NCI-H1048 (cell line): ENCODE results near the gene SGPL1.

Experiments
- DNase-seq: peaks from one replicate; lab custom pipeline; 2025; lab: John Stamatoyannopoulos, UW

The SGPL1 gene

DNA sequence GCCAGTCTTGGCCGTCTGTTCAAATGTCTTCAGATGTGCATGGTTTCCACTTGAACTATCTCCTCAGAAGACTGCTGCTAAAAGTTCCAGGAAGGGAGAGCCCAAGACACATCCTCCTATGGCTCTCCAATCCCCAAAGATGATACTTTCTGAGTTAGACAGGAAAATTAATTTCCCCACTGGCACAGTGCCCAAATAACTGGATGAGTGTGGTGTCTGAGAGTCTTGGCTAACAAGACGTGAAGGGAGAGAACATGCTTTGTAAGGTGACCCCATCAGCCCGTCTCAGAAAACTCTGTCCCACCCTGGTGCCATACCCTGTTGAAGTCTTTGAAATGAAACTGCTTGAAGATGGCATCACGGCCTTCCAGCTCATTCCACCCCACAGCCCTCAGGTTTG, 69.7 kb downstream of the SGPL1 start:
- DNase-seq = no peak

DNA sequence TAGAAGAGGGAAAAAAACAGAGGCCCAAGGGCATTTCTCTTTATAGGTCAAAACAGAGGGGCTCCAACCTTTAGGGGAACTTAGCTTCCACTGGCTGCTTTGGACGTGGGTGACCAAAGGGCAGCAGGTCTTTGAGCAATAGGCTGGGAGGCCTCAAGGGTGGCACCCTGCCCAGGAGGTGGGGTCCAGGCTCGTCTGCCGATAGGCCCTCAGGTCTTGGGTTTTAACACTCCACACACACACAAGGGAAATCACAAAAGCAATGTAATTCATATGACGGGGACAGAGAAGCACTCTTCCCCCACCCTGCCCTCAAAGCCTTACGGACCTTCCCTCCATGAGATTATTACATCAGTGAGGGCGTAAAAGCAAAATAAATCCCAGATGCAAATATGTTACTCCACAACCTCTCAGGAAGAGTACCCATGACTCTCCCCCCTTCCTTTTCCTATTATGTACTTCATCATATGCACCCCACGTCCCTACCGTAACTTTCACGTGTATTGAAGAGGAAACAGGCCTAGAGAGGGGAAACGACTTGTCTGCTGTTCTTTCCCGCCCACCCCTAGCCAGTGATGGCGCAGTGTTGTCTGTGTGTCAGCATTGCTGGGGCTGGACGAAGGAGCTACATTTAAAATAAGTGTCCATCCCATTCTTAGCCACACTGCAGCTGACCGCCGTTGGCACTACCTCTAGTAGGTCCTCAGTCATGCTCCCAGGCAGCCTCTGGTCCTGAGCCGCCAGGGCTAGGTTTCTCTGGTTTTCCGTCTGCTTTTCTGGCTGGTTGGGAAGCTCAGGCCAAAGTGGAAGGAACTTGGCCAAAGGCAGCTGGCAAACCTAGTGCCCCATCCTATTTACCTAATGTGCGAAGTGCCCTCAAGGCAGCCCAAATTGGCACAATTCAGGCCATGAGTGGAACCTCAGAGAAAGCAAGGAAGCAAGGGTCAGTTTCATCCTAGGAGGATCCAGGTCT, 70.5 kb downstream of the SGPL1 start:
- no peak for DNase-seq

DNA sequence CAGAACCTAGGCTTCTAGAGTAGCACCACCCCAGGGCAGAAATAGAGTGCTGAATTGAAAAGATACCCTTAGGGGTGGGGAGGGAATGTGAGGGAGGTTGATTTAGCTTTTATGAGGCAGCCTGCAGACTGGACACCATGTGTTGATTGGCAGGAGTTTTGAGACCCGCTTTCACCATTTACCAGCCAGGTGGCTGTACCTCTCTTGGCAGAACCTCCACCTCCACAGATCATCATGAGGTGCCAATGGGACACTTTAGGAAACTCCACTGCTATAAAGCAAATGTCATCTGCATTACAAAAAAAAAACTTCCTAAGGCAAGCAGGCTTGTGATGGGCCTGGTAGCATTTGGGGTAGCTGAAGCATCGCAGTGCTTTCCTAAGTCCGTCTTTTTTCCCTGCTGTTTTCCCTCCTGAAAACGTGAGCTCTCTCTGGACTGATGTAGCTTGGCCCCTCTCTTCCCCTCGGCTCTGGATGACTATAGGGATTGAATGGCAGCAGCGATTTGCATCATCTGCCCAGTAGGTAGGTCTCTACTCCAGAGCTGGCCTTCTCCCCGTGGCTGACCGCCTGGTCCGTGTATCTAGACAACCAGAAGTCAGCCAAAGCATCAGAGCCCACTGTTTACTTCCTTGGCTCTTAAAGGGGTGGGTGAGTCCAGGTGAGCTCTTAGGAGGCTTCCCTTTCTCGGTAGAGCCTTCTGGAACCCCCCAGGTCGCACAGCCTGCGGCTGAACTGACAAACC, 71.3 kb downstream of the SGPL1 start:
- no peak for DNase-seq

DNA sequence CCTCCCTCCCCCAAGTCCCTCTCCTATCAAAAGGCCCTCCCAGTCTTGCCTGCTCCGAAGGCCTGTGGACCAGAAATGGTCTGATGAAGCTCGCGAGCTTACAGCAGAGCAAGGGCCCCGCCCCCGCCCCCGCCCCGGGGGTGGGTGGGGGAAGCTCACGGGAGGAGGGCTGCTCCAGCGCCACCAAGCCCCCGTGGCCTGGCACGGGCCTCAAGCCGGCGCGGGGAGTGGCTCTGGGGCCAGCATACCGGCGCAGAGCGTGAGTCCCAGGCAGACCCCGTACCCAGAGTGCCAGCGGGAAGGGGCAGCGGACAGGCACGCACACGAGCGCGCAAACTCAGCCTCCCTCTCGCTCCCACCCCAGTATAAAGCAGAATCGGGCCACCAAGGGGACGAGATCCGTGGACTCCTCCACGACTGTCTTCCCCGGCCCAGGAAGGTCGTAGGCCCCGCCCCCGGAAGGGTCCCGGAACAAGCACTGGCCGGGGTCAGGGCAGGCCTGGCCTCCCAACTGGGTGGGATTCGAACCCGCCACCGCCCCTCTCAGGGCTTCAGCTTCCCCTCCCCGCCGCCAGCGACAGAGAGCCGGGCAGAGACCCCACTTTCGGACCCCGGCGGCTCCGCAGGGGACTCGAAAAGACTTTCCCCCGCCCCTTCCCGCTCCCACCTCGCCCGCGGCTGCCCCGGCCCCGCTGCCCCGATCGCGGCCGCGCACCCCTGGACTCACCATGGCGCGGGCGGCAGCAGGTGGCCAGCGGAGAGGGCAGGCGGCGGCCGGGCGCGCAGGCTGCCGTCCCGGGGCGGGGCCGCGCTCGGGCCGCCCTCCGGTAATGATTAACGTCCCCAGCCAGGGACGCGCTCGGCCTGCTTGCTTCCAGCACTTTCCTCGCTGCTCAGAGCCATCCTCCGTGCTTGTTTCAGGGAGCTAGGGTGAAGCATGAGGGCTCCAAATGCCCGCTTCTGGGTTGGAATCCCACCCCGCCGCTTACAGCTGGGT, 72.4 kb downstream of the SGPL1 start, which contains the start of gene PCBD1:
Gene PCBD1 (minus strand): TSS at position 762 of the 997 bp plus-strand sequence. CDS start 32 bp downstream, at position 730.
- DNase-seq = peak; percentile 46

DNA sequence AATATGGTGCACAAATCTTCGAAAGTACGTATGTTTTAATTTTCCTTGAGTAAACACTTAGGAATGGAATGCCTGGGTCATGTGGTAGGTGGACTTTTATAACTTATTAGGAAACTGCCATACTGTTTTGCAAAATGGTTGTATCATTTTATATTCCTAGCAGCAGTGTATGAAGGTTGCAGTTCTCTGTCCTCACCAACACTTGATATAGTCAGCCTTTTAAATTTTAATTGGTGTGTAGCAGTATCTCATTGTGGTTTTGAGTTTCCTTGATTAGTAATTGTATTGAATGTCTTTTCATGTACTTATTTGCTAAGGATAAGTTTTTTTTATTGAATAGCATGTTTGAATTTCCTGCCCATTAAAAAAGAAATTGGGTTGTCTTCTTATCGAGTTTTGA, 73.5 kb downstream of the SGPL1 start:
- no peak for DNase-seq

DNA sequence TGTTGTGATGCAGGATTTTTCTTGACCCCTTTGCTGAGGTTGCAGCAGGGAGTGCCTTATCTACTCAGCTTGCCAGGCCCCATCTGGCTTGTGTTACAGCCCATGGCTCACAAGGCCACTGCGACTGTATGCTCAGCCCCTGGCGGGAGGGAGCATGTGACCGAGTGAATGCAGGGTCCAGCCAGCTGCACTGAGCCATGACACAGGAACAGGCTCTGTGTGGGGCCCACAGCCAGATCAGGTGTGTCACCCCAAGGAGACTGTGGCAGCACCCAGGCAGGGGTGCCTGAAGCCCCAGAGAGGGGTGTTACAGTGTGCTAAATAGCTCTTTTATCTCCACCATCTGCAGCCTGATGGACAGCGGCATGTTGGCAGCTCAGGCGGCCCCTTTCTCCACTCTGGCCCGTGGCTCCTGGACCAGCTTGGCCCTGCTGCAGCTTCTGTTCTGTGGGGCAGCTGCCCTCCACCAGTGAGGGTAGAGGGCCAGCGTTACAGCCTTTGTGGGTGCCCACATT, 75.2 kb downstream of the SGPL1 start:
- DNase-seq = no peak

DNA sequence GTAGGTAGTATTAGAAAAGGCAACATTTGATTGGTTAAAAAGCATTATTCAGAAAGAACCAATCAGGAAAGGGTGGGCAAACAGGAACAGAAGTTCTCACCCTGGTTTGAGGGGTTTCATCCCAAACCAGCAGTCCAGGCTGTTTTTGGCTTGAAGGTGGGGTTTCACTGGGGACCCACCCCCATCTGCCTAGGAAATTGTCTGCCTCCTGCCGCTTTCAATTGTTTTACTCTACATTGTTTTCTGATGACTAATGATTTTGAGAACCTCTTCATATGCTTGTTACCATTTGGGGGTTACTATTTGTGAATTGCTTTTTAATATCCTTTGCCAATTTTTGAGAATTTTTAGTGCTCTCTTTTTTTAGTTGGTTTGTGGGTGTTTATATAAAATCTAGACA, 75.9 kb downstream of the SGPL1 start:
- DNase-seq = no peak

DNA sequence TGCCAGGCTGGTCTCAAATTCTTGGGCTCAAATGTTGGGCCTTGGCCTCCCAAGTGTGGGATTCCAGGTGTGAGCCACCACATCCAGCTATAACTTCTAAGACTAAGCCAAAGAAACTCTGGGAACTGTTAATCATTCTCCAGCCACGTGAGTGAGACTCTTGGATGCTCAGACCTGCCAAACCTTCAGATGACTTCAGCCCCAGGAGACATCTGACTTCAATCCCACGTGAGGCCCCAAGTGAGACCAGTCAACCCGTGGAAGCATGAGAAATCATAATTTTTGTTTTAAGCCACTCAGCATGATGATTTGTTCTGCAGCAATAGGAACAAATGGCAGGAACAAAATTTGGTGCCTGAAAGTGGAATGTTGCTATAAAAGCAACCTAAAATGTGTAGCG, 76.9 kb downstream of the SGPL1 start:
- DNase-seq = no peak

DNA sequence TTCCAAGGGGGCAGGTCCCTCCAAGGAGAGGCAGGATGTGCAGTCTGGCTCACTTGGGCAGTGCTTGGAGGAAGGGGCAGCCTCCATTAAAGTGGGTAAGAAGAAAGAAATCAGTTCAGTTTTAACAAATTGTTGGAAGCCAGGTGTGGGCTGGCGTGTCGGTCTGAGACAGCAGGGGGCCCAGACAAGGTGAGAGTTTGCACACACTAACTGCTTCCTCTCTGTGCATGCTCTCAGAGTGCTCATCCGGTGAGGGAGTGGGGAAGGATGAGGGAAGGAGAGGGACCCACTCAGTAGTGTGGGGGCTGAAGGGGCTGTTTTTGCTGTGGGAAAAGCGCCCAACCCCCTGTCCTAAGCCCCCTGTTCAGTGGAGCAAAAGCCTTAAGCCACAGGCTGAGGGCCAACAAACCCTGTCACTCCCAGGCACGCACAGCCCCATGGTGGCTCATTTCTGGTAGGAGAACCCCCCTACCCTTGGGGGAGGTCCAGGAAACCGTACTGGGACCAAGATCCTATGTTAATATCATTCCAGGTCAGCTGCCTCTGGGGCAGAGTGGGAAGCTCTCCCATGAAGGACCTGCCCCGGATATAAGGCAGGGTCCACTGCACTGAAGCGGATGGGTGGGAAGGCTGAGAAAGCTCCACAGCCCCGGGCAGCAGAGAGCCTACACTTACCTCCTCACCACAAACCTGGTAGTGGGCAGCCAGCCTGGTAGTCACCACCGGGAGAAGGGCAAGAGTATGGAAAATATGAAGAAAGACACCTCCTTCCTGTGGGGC, 77.7 kb downstream of the SGPL1 start:
- no peak for DNase-seq

DNA sequence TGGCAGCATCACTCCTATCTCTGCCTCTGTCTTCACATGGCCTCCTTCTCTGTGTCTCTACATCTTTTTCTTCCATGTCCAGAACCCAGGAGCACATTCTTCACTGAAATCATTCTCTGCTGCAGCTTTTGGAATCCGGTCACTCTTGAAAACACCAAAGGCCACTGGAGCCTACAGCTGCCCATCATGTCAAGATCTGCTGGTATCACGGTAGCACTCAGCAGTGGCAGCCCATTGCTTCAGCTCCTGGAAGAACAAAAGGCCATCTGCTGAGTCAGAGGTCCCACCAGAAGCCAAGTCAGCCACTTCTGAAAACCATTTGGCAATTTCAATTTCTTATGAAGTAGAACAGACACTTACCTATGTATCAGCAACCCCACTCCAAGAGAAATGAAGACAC, 78.7 kb downstream of the SGPL1 start:
- no peak for DNase-seq

DNA sequence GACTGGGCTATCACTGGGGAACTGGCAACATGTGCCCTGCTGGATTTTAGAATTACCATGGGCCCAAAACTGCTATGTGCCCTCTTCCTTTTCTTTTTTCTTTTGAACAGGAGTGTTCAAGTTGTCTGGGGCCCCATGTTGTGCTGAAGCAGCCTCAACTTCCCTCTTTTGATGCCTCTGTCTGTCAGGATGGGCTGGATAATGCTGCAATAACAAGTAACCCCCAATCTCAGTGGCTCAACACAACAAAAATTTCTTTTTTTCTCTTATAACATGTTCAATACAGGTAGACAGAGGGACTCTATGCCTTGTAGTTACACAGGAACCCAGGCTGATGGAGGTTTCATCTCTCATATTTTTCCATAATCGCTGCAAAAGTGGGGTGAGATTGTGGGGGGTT, 80.8 kb downstream of the SGPL1 start:
- DNase-seq = no peak

DNA sequence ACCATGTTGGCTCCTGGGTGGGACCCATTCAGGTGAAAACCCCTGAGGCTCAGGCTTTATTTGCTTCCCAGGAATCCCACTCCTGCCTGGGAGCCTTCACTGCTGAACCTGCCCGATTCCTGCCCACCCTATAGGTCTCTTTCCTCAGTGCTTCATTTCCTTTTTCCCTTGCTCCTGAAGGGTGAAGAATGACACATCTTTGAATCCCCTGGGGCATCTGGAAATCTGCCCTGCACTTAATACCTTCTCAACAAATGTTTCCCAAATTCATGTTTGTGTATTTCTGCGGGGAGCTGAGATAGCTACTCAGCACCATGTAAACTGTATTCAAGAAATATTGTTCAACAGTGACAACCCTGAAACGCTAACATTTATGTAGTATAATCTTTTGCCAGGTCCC, 82.9 kb downstream of the SGPL1 start:
- no peak for DNase-seq

DNA sequence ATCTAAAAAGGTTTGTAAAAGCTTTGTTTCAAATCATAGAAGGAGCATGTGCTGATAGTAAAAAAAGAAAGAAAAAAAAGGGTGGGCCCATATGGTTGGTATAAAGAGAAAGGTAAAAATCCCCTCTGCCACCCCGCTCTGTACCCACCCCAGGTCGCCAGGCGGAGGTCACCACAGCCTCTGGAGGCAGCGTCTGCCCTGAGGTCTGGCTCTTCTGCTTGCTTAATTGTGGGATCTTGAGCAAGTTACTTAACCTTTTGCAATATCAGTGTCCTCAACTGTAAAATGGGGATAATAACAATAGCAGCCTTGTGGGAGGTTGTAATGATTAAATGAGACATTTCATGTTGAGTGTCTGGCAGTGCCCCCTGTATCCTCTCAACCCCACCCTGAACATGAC, 83.3 kb downstream of the SGPL1 start:
- no peak for DNase-seq

DNA sequence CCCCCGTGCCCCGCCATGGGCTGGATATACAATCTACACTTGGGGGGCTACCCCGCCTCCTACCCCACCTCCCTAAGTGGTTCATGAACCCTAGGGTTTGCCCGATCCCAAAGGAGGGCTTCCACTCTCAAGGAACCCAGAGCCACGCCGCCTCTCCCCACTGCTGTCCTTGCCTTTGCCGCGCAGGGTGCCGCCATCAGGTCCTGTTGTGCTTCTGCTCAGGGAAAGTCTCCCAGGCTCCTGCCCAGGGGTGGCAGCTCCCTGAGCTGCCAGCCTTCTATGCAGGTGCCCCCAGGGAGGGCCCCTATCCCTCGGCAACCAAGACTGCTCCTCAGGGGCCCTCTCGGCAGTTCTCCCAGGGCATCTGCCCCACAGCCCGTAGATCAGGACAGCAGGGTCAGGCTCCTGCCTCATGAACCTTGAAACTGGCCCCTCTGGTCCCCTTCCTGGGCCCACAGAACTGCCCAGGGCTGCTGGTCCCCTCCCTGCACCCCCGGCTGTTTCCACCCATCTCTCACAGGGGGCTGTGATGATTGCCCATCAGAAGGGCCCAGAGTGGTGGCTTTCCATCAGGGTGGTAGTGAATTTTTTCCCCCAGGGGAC, 85.6 kb downstream of the SGPL1 start:
- no peak for DNase-seq

DNA sequence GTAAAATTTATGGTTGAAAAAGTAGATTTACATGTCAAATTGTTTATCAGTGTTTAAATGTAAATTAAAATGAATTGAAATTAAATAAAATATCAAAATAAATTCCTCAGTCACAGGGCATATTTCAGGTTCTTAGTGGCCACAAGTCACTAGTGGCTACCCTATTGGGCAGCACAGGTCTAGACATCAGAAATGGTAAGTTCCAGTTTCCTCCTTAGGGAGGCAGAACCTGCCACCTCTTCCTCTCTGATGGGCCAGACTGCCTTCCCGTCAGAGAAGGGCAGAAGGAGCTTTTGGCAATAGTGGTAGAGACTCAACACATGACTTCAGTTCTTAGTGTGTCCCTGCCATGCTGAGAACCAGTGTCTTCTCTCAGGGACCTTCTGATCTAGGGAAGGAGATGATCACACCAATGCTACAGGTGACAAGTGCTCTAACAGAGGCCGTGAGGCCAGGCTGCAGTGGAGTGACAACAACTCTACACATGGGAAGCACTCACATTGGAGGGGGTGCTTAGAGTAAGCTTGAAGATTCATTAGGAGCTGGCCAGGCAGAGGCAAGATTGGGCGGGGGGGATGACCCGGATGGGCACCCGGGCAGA, 87.0 kb downstream of the SGPL1 start:
- no peak for DNase-seq

DNA sequence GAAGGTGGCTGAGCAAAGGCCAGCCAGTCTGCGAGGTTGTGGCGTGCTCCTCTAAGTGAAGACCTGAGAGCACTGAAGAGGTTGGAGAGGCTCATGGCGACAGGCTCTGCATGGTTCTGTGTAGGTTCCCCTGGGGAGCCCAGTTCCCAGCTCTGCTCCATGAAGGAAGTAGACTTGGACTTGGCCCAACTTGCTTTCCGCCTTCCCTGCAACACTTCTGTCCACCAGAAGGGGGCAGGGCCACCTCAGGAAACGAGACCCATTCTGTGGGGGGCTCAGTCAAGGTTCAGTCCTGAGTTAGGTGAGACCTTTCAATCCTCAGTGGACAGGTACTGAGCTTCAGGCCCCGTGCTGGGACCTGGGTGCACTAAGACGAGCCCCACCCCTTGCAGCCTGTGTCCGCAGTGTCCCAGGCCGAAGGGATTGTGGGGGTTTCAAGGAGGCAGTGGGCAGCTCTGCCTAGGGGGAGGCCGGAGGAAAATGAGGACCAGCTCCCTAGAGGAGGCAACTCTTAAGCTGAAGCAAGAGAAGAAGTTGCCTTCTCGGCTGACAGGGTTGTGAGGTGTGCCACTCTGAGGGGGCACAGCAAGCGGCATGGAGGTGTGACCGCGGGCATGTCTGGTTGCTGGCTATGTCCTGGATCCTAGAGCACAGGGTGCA, 87.6 kb downstream of the SGPL1 start:
- no peak for DNase-seq

DNA sequence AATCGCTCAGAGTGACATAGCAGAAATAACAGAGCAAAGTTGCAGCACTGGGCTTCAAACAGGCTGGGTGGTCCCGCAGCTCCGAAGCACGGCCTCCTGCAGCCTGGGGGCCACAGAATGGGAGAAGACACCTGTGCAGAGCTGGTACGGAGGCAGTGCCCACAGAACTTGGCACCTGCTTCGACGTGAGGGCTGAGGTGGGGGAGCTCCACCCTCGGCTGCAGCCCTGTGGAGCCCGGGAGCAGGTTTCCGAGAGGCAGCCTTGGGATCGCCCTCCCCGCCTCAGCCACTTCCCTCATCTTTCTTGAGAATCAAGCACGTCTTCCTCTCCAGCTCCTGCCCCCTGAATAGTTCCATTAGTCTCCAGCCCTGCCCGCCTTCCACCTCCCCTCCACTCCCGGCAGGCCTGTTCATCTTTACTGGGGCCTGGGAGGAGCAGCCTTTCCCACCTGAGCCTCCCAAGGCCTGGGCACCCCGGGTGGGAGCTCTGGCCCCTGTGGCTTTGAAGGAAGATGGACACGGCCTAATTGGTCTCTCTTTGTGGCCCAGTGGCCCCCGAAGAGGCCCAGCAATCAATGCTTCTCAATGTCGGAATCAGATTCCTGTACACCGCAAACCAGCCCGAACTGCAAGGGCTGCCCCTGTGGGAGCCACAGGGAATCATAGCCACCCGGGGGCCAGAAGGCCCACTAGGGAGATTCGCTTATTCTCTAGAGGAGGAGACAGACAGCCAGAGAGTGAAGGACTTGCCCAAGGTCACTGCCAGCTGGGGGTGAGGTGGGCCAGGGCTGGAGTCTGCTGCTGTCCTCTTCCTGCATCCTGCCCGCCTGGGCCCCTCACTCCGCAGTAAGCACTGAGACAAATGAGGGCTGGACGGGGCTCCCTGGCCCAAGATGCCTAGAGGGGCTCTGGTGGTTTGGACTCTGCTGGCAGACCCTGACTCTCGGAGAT, 89.6 kb downstream of the SGPL1 start:
- DNase-seq = no peak
